Chondrocyte (in vitro differentiated cells): ENCODE results near the gene TOP1. TPM values are rescaled to one million over a fixed set of nuclear protein-coding genes. Genes with fewer than 3 reads are reported as not detected.

Source experiments
- DNase-seq: peaks from one replicate; pipeline ENCODE4 v3.0.0; 2021; ENCODE audit warnings: mixed read lengths, low spot score
- H3K27ac Mint-ChIP-seq: one replicate; pipeline ENCODE4 v1.8.0; 2021; ENCODE audit warnings: mild to moderate bottlenecking, moderate library complexity, mixed read lengths; ENCODE audit not compliant: unreplicated experiment
- H3K27me3 Mint-ChIP-seq: 2 replicates; pipeline ENCODE4 v1.8.0; 2021; ENCODE audit warnings: low read depth, mixed read lengths
- H3K36me3 Mint-ChIP-seq: 2 replicates; pipeline ENCODE4 v1.8.0; 2021; ENCODE audit warnings: low read depth, mixed read lengths
- H3K4me1 Mint-ChIP-seq: 2 replicates; pipeline ENCODE4 v1.8.0; 2021; ENCODE audit warnings: low read depth, mild to moderate bottlenecking, mixed read lengths
- H3K4me3 Mint-ChIP-seq: one replicate; pipeline ENCODE4 v1.8.0; 2021; ENCODE audit warnings: mild to moderate bottlenecking, moderate library complexity, mixed read lengths; ENCODE audit not compliant: unreplicated experiment
- H3K9me3 Mint-ChIP-seq: 2 replicates; pipeline ENCODE4 v1.8.0; 2021; ENCODE audit warnings: low read depth, mixed read lengths
- total RNA-seq: library from RNA; stranded (reverse); gene quantifications from 3 replicates; pipeline ENCODE4 v1.2.1, GENCODE V29; 2021
- TF ChIP-seq, protein P1 (sequence below): fragments of 200-600 bp; sonication (generic); IDR thresholded peaks from 2 replicates; pipeline ENCODE4 v1.5.0; 2021; ENCODE audit warnings: antibody characterized with exemption, mild to moderate bottlenecking, moderate library complexity

TOP1 gene
- total RNA-seq, 1 donor from 2014 or later = 39.0 TPM

DNA sequence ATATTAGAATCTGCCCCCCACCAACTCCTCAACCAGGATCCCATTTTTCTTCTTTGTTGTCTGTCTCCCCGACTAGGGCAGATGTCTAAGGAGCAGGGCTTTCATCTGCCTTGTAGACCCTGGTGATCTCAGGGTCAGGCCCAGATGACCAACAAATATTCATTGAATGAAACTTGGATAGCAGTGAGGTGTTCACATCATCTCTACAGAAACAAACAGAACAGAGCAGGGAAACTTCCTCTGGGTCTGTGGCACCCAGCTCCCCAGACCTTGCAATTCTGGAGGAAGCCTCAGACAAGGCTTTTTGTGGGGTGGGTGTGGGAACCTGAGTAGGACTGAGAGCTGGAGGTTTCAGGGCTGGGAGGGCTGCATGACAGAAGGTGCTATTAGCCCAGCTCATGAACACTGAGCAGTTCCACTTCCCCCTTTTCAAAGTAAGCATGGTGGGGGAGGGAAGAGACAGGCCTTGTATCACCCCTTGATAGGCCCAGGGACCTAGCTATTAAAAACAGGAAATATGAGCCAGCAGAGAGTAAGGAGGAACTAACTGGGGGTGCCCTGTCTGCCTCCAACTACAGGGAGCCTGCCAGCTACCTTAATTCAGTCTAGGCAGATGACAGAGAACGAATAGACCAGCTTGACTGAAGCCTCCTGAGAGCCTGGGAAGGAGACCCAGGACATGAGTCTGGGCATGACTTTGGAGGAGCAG lies 37.3 kb upstream of the TOP1 start:
- Mint-ChIP-seq H3K4me3 (no peak overlapping the region), H3K27me3 (no peaks in the 10 kb centered on the region), H3K4me1 (peaks cover 7% of the 10 kb centered on the region), H3K36me3 (no peaks in the 10 kb centered on the region), H3K9me3 (no peaks in the 10 kb centered on the region), H3K27ac (no peak overlapping the region)
- DNase-seq = no peak
- TF ChIP-seq, protein P1, sequence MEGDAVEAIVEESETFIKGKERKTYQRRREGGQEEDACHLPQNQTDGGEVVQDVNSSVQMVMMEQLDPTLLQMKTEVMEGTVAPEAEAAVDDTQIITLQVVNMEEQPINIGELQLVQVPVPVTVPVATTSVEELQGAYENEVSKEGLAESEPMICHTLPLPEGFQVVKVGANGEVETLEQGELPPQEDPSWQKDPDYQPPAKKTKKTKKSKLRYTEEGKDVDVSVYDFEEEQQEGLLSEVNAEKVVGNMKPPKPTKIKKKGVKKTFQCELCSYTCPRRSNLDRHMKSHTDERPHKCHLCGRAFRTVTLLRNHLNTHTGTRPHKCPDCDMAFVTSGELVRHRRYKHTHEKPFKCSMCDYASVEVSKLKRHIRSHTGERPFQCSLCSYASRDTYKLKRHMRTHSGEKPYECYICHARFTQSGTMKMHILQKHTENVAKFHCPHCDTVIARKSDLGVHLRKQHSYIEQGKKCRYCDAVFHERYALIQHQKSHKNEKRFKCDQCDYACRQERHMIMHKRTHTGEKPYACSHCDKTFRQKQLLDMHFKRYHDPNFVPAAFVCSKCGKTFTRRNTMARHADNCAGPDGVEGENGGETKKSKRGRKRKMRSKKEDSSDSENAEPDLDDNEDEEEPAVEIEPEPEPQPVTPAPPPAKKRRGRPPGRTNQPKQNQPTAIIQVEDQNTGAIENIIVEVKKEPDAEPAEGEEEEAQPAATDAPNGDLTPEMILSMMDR = no peak

DNA sequence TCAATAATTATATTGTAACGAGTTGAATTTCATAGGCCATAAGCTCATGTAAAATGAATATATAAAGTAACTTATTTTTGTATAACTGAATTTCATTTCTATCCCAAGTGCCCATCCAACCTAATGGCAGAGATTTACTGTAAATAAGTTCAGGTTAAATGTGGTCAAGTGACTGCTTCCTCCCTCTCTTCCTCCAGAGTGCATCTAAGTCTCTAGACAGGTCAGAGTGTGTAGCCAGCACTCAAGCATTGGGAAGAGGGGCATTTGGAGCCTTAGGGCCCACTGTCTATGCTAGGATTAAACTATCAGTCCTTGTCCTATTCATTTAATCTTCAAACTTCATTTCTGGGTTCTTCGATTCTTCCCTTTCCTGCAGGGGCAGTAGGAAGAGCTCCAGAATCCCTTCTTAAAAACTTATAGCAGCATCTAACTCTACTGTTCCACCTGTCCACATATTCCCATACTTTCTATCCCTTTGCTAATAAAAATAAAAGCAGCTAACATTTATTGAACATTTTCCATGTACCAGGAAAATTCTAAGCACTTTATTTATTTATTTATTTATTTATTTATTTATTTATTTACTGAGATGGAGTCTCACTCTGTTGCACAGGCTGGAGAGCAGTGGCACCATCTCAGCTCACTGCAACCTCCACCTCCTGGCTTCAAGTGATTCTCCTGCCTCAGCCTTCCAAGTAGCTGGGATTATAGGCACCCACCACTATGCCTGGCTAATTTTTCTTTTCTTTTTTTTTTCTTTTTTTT lies 36.1 kb upstream of the TOP1 start:
- Mint-ChIP-seq H3K4me3 (no peak overlapping the region), H3K27me3 (no peaks in the 10 kb centered on the region), H3K27ac (no peak overlapping the region), H3K9me3 (no peaks in the 10 kb centered on the region), H3K4me1 (peaks cover 10% of the 10 kb centered on the region), H3K36me3 (no peaks in the 10 kb centered on the region)
- no peak for DNase-seq
- TF ChIP-seq, protein P1 = no peak

DNA sequence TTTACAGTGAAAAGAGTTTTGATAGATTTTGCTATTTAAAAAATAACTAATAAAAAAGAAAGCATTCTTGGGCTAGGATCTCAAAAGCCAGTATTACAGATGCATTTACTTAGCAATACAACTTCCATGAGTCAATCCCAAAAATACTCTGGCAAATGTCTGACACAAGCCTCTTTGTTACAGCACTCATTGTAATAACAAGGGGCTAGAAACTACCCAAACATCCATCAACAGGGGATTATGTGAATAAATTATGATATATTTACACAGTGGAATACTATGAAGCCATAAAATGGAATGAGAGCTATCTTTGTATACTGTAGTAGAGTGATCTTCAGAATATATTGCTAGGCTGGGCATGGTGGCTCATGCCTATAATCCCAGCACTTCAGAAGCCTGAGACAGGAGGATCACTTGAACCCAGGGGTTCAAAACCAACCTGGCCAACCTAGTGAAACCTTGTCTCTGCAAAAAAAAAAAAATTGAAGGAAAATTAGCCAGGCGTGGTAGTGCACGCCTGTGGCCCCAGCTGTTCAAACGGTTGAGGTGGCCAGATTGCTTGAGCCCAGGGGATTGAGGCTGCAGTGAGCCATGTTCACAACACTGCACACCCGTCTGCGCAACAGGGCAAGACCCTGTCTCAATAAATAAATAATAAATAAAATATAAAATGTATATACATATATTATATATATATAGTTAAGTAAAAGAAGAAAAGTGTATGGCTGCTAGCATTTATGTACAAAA lies 34.7 kb upstream of the TOP1 start:
- Mint-ChIP-seq H3K4me1 (peaks cover 10% of the 10 kb centered on the region), H3K9me3 (no peaks in the 10 kb centered on the region), H3K4me3 (no peak overlapping the region), H3K36me3 (no peaks in the 10 kb centered on the region), H3K27ac (no peak overlapping the region), H3K27me3 (no peaks in the 10 kb centered on the region)
- TF ChIP-seq, protein P1 = no peak
- DNase-seq = no peak

DNA sequence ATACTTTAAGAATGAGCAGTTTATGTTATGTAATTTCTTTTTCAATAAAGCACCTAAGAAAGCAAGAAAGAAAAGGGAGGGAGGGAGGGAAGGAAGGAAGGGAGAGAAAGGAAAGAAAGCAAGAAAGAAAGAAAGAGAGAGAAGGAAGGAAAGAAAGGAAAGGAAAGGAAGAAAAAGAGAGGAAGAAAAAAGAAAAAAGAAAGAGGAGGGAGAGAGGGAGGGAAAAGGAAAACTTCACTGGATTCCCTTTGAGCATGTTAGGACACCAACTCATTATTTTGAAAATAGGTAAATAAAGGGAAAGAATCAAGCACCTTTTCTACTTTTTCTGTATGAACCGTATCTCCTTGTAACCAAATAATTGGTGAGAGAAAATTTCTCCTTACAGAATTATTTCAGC lies 32.3 kb upstream of the TOP1 start:
- Mint-ChIP-seq H3K27me3 (no peaks in the 10 kb centered on the region), H3K4me3 (no peak overlapping the region), H3K4me1 (peaks cover 4% of the 10 kb centered on the region), H3K9me3 (no peaks in the 10 kb centered on the region), H3K27ac (peak overlapping the region; percentile 51), H3K36me3 (no peaks in the 10 kb centered on the region)
- TF ChIP-seq, protein P1 = no peak
- no peak for DNase-seq

DNA sequence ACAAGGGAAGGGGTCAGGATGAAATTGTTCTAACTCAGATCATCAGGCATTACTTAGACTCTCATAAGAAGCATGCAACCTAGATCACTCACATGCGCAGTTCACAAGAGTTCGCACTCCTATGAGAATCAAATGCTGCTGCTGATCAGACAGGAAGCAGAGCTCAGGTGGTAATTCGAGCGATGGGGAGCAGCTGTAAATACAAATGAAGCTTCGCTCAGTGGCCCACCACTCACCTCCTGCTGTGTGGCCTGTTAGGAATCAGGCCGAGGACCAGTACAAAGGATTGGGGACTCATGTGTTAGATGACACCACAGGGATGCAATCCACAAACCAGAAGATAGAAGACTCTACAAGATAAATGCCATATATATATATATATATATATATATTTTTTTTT lies 31.5 kb upstream of the TOP1 start:
- H3K4me3 Mint-ChIP-seq = no peak overlapping the region
- TF ChIP-seq, protein P1 = no peak
- DNase-seq = no peak
- peaks cover 4% of the 10 kb centered on the region for H3K4me1 Mint-ChIP-seq
- no peak overlapping the region for H3K27ac Mint-ChIP-seq
- no peaks in the 10 kb centered on the region for H3K27me3 Mint-ChIP-seq
- no peaks in the 10 kb centered on the region for H3K36me3 Mint-ChIP-seq
- H3K9me3 Mint-ChIP-seq = no peaks in the 10 kb centered on the region
